Measurements from ENCODE around the gene GDI2.

DNA sequence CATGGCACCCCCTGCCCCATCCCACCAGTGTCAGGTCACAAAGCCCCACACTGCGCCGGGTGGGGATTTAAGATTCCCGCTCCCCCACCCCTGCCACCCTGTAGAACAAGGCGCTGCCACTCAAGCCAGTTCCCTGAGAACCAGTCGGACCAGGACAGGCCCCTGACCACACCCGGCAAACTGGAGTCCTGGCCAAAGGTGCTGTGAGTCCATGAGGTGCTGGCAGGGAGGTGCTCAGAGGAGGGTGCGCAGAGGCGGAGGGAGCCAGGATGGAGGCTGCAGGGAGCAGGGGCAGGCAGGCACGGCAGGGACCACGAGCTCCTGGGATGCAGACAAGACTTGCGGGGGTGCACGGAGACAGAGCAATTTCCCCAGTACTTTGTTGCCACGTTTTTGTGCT lies 19.7 kb upstream of the GDI2 start:
- TF ChIP-seq, protein P1, sequence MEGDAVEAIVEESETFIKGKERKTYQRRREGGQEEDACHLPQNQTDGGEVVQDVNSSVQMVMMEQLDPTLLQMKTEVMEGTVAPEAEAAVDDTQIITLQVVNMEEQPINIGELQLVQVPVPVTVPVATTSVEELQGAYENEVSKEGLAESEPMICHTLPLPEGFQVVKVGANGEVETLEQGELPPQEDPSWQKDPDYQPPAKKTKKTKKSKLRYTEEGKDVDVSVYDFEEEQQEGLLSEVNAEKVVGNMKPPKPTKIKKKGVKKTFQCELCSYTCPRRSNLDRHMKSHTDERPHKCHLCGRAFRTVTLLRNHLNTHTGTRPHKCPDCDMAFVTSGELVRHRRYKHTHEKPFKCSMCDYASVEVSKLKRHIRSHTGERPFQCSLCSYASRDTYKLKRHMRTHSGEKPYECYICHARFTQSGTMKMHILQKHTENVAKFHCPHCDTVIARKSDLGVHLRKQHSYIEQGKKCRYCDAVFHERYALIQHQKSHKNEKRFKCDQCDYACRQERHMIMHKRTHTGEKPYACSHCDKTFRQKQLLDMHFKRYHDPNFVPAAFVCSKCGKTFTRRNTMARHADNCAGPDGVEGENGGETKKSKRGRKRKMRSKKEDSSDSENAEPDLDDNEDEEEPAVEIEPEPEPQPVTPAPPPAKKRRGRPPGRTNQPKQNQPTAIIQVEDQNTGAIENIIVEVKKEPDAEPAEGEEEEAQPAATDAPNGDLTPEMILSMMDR (conservative IDR thresholded peaks at IDR 0.05), result no peak
- TF ChIP-seq EZH2 (IDR thresholded peaks at IDR 0.05; ENCODE audit: low read depth), result no peak

All from PC-9 (cell line).